ENCODE results near the gene ZBBX.

The ZBBX gene

DNA sequence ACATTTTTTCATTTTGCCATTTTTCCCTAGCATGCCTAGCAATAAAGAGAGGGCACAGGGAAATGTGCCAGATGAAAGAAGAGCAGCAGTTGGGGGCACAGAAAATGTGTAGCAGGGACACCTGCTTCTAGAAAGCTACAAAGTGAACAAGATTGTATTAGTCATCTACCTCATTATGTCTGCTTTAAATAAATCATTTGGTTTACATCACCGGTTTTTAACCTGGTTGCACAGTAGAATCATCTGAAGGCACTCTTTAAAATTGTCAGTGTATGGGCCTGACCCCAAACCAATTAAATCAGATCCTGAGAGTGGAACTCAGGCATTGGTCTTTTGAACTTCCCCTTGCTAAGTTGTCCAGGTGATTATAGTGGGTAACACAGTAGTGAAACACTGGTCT is 73.8 kb downstream of the ZBBX start:
- ATAC-seq, result no peak

DNA sequence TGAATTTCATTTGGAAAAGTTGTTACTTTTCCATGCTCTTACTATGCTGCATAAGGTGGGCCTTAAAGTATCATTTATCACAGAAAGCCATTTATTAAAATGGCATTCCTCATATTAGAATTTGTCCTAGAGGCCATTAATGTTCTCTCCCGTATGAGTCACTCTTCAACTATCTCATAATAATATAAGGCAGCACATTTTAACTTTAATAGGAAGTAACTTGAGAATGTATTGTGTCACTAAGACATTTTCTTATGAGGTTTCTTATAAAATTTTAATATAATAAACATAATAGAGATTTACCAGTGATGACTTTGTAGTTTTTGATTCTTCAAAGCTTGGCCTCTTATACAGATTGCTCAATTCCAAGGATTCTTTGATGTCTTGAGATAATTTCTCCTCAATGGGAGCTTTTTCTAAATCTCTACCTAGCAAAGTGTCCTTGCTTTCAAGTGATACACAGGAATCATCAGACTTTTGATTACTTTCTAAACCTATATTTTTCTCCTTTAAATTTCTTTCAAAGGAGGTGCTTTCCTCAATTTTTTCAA is 74.7 kb downstream of the ZBBX start:
- no peak for ATAC-seq

- no peak for ATAC-seq
These were observed 76.0 kb downstream of the ZBBX start for GRCh38 chr3:167304077-167304476.

- no peak for ATAC-seq
These were observed 77.4 kb downstream of the ZBBX start for GRCh38 chr3:167302678-167303077.

DNA sequence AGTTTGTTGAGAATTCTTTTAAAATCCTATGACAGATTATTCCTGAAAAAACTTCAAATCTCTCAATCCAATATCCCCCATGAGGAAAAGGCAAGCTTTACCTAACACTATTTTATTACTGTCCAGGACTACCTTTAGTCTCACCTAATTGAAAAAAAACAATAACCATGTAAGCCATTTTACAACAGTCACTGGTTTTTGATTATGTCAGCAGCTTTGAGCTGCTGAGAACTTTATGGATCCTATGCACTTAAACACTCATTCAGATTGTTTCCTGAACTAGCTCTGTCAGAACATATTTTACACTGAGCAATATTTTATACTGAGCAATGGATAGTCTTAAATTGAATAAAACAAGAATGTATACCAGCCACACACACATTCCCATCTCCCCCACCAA is 79.9 kb downstream of the ZBBX start:
- ATAC-seq, result no peak

DNA sequence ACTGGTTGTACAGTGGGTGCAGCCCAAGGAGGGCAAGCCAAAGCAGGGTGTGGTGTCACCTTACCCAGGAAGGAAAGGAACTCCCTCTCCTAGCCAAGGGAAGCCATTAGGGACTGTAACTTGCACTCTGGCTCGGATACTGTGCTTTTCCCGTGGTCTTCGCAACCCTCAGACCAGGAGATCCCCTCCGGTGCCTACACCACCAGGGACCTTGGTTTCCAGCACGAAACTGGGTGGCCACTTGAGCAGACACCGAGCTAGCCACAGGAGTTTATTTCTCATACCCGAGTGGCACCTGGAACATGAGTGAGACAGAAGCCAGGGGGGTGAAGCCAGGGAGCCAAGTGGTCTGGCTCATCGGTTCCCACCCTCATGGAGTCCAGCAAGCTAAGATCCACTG is 90.7 kb downstream of the ZBBX start:
- ATAC-seq, result no peak

GRCh38 chr3:167288737-167289136 is 91.4 kb downstream of the ZBBX start:
- no peak for ATAC-seq

DNA sequence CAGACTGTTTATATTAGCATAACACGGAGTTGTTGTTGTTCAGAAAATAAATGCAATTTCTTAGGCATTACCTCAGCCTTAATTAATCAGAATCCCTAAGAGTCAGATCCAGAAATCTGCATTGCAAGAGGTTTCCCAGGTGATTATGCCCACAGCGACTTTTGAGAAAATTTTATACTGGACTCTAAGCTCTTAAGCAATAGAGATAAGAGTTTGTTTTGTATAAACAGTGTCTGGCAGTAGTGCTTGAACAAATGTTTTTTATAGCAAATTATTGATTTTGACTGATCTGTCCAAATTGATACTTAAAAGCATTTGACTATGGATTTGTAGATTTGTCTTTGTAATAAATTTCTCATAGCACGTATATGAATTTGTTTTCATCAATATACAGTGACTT is 92.8 kb downstream of the ZBBX start:
- ATAC-seq, result no peak

DNA sequence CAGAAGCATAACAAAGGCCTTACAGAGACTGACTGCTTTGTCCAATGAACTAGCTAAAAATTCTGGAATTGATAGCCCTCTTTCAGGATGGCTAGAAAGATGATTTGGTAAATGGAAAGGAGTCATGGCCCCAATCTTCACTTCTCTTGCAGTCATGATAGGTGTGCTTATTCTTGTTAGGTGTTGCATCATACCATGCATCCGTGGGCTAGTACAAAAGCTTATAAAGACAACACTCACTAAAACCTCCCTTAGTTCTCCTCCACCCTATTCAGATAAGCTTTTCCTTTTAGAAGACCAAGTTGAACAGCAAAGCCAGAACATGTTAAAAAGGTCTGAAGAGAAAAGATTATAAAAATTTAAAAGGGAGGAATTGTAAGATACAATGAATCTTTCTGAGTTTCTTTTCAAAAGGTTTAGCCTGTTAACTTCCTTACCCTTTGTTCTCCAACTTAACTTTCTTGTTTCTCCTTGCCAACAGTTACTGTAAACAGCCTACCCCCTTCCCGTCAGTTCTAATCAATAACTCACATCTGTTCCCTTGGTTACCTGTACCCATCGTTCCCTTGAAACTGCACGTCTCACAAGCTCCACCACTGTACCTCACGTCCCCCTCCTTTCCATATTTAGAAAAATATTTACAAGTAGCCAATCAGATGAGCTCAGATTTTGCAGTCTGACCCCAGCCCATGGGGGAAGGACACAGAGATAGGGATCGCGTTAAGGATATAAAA is 105.8 kb downstream of the ZBBX start:
- ATAC-seq, result no peak

DNA sequence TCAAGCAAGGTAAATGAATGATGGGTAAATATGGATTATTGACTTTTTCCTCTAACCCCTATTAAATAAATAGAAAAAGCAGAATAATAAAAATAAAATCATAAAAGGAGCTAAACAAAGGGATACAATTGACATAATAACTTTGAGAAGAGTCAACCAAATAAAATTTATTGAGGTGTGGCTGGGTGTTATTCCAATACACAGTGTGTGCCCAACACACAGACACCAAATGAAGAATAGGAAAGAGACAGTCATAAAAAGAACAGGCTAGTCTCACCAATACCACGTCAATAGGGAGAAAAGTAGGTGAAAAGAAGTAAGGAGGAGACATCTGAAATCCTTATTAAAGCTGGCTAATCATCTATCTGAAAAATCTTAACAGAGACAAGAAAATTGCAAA is 127.1 kb downstream of the ZBBX start:
- ATAC-seq, result no peak

GRCh38 chr3:167251678-167252077 is 128.4 kb downstream of the ZBBX start:
- no peak for ATAC-seq

DNA sequence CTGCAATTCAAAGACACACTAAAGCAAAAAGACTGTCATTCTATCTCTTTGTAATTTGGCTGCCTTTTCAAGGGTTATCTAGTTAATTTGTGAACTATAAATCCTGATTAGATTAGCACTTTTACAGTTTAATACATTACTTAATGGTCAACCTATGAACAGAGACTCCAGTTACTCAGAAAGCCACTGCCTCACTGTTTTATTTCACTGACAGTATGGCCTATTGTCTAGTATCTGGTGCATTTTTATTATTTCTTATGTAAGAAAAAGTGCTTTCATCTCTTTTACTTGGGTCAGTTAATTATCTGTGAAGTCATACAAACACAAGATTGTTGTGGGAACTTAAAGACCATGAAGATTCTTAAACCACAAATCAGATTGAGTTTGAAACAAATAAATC is 133.8 kb downstream of the ZBBX start:
- no peak for ATAC-seq

- ATAC-seq, result no peak
These were observed 138.8 kb downstream of the ZBBX start for GRCh38 chr3:167241048-167241845.

- ATAC-seq, result no peak
These were observed 152.0 kb downstream of the ZBBX start for GRCh38 chr3:167228135-167228534.

- no peak for ATAC-seq
These were observed 154.3 kb downstream of the ZBBX start for GRCh38 chr3:167225821-167226220.

DNA sequence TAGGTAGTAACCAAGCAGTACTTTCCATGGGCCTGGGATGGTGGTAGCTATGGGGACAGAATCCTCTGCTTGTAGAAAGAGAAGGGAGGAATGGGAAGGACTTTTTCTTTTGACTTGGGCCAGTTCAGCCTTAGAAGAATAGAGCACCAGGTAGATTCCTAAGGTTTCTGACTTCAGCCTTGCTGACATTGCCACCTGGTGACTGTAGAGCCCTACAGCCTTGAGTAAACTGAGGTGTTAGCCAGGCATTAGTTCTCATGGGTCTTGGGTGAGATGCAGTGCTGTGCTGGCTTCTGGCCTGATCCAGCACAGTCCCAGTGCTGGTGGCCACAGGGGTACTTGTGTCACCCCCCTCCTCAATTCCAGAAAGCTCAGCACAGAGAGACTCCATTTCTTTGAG is 171.1 kb downstream of the ZBBX start:
- no peak for ATAC-seq

GRCh38 chr3:167203062-167203461 is 177.0 kb downstream of the ZBBX start:
- ATAC-seq, result no peak

GRCh38 chr3:167198949-167199600 is 181.0 kb downstream of the ZBBX start:
- no peak for ATAC-seq
